IMR-90 (cell line): ENCODE results near the gene IQGAP2. TPM values are rescaled to one million over a fixed set of nuclear protein-coding genes. Genes with fewer than 3 reads are reported as not detected.

Experiments
- ATAC-seq: fragments of 200-7000 bp; cut with Tn5 transposase; 2 replicates; pipeline ENCODE4 v1.9.1; 2020; ENCODE audit warnings: low read depth, mild to moderate bottlenecking, moderate library complexity
- BruUV-seq: library from RNA; stranded (reverse); fragments of 400-500 nt; replicated peaks from 2 replicates; lab custom pipeline; 2021; lab: Mats Ljungman, UMichigan
- CTCF ChIA-PET: fragments of 300-600 bp; formaldehyde crosslinking; extraction: SDS; loops from one replicate; lab custom pipeline; 2021; ENCODE audit warnings: antibody characterized with exemption; lab: Yijun Ruan, JAX
- POLR2A ChIA-PET: fragments of 300-600 bp; sonication (Branson Sonifier 250); formaldehyde crosslinking; loops from one replicate; lab custom pipeline; 2022; ENCODE audit warnings: antibody characterized with exemption; ENCODE audit not compliant: unreplicated experiment; lab: Charles Lee
- DNase-seq: peaks from one replicate; pipeline ENCODE4 v3.0.0; 2013
- H2AFZ ChIP-seq: replicated peaks from 2 replicates; pipeline ENCODE3; 2013; ENCODE audit warnings: low read length, mild to moderate bottlenecking; ENCODE audit not compliant: poor library complexity
- H2AK5ac ChIP-seq: 2 replicates; pipeline ENCODE4 v1.6.1; 2013; ENCODE audit warnings: low read depth, low read length, inconsistent platforms
- H2AK9ac ChIP-seq: replicated peaks from 2 replicates; pipeline ENCODE3; 2013; ENCODE audit warnings: mild to moderate bottlenecking, low read depth, low read length, moderate library complexity; ENCODE audit not compliant: poor library complexity
- H2BK120ac ChIP-seq: 2 replicates; pipeline ENCODE4 v1.6.1; 2013; ENCODE audit warnings: low read depth, low read length, inconsistent platforms
- H2BK15ac ChIP-seq: 3 replicates; pipeline ENCODE4 v1.6.1; 2013; ENCODE audit warnings: low read depth, low read length, inconsistent platforms
- H2BK20ac ChIP-seq: 2 replicates; pipeline ENCODE4 v1.6.1; 2013; ENCODE audit warnings: low read depth, mild to moderate bottlenecking, inconsistent platforms, low read length, moderate library complexity
- H2BK5ac ChIP-seq: 2 replicates; pipeline ENCODE4 v1.6.1; 2013; ENCODE audit warnings: mild to moderate bottlenecking, low read depth, low read length, inconsistent platforms; ENCODE audit not compliant: poor library complexity, severe bottlenecking
- H3K14ac ChIP-seq: replicated peaks from 2 replicates; pipeline ENCODE4 v1.6.1; 2013; ENCODE audit warnings: low read depth, low read length, inconsistent platforms
- H3K18ac ChIP-seq: 2 replicates; pipeline ENCODE4 v1.6.1; 2013; ENCODE audit warnings: low read depth, low read length, control low read depth
- H3K23ac ChIP-seq: 2 replicates; pipeline ENCODE4 v1.6.1; 2013; ENCODE audit warnings: low read depth, low read length, inconsistent platforms
- H3K27ac ChIP-seq: 2 replicates; pipeline ENCODE4 v1.5.1; 2013; ENCODE audit warnings: mild to moderate bottlenecking, control low read depth, low read length; ENCODE audit not compliant: insufficient read depth
- H3K27me3 ChIP-seq: 2 replicates; pipeline ENCODE4 v1.6.1; 2013; ENCODE audit warnings: low read length; ENCODE audit not compliant: control insufficient read depth, insufficient read depth
- H3K36me3 ChIP-seq: 2 replicates; pipeline ENCODE4 v1.6.1; 2013; ENCODE audit warnings: low read length, mixed read lengths; ENCODE audit not compliant: control insufficient read depth, insufficient read depth
- H3K4ac ChIP-seq: 2 replicates; pipeline ENCODE4 v1.6.1; 2013; ENCODE audit warnings: low read depth, low read length, inconsistent platforms
- H3K4me1 ChIP-seq: 2 replicates; pipeline ENCODE4 v1.6.1; 2013; ENCODE audit warnings: low read length, mixed read lengths; ENCODE audit not compliant: control insufficient read depth, insufficient read depth
- H3K4me2 ChIP-seq: 2 replicates; pipeline ENCODE4 v1.6.1; 2013; ENCODE audit warnings: low read depth, mild to moderate bottlenecking, control low read depth, low read length, moderate library complexity
- H3K4me3 ChIP-seq: 2 replicates; pipeline ENCODE4 v1.5.1; 2013; ENCODE audit warnings: low read depth, mild to moderate bottlenecking, control low read depth, low read length, moderate library complexity; ENCODE audit not compliant: insufficient read depth
- H3K56ac ChIP-seq: 2 replicates; pipeline ENCODE4 v1.6.1; 2013; ENCODE audit warnings: low read length, inconsistent platforms; ENCODE audit not compliant: insufficient read depth; ENCODE audit errors: extremely low read depth
- H3K79me1 ChIP-seq, 2 experiments: 2 replicates each; pipeline ENCODE4 v1.6.1; 2013; ENCODE audit warnings: low read length in 2 of 2, inconsistent platforms in 1 of 2, low read depth in 1 of 2
- H3K9ac ChIP-seq: 2 replicates; pipeline ENCODE4 v1.6.1; 2013; ENCODE audit warnings: low read depth, low read length, control low read depth
- H3K9me1 ChIP-seq: 2 replicates; pipeline ENCODE4 v1.6.1; 2013; ENCODE audit warnings: low read length, inconsistent platforms; ENCODE audit not compliant: insufficient read depth
- H3K9me3 ChIP-seq: 2 replicates; pipeline ENCODE4 v1.6.1; 2013; ENCODE audit warnings: low read length; ENCODE audit not compliant: control insufficient read depth, insufficient read depth
- H4K20me1 ChIP-seq: 2 replicates; pipeline ENCODE4 v1.6.1; 2013; ENCODE audit warnings: low read length, inconsistent platforms; ENCODE audit not compliant: insufficient read depth
- H4K5ac ChIP-seq: 2 replicates; pipeline ENCODE4 v1.6.1; 2013; ENCODE audit warnings: mild to moderate bottlenecking, low read depth, low read length, control low read depth
- H4K8ac ChIP-seq, 2 experiments: 2 replicates each; pipeline ENCODE4 v1.6.1; 2013; ENCODE audit warnings: low read depth in 2 of 2, low read length in 2 of 2, control low read depth in 1 of 2, inconsistent platforms in 1 of 2
- H4K91ac ChIP-seq: 2 replicates; pipeline ENCODE4 v1.6.1; 2013; ENCODE audit warnings: low read depth, low read length, inconsistent platforms; ENCODE audit not compliant: insufficient read depth
- BHLHE40 ChIP-seq: fragments of 150-350 bp; IDR thresholded peaks from 2 replicates; pipeline ENCODE4 v1.6.1; 2016; ENCODE audit warnings: mild to moderate bottlenecking, low read depth, low read length
- CEBPB ChIP-seq: IDR thresholded peaks from 2 replicates; pipeline ENCODE4 v1.6.1; 2012; ENCODE audit warnings: low read depth, low read length, improper control_type of control experiment
- CHD1 ChIP-seq: IDR thresholded peaks from 2 replicates; pipeline ENCODE4 v1.6.1; 2012; ENCODE audit warnings: low read depth, low read length, improper control_type of control experiment
- MAFK ChIP-seq: IDR thresholded peaks from 2 replicates; pipeline ENCODE4 v1.6.1; 2012; ENCODE audit warnings: low read depth, low read length, improper control_type of control experiment
- MAZ ChIP-seq: IDR thresholded peaks from 2 replicates; pipeline ENCODE4 v1.6.1; 2012; ENCODE audit warnings: low read depth, mild to moderate bottlenecking, low read length, improper control_type of control experiment, moderate library complexity, borderline replicate concordance
- MXI1 ChIP-seq: IDR thresholded peaks from 2 replicates; pipeline ENCODE4 v1.6.1; 2012; ENCODE audit warnings: low read depth, mild to moderate bottlenecking, low read length, moderate library complexity, borderline replicate concordance
- POLR2A ChIP-seq: IDR thresholded peaks from 2 replicates; pipeline ENCODE4 v1.6.1; 2012; ENCODE audit warnings: mild to moderate bottlenecking, low read depth, low read length
- RAD21 ChIP-seq: IDR thresholded peaks from 2 replicates; pipeline ENCODE4 v1.6.1; 2012; ENCODE audit warnings: low read length, improper control_type of control experiment
- RFX5 ChIP-seq: IDR thresholded peaks from 2 replicates; pipeline ENCODE4 v1.8.0; 2012; ENCODE audit warnings: low read depth, mild to moderate bottlenecking, low read length, moderate library complexity
- SMC3 ChIP-seq: fragments of 150-350 bp; IDR thresholded peaks from 2 replicates; pipeline ENCODE4 v1.6.1; 2016; ENCODE audit warnings: low read depth, mild to moderate bottlenecking, antibody characterized with exemption, low read length, moderate library complexity
- dilution Hi-C: fragments of 300-500 bp; cut with HindIII; formaldehyde crosslinking; loops from one replicate; pipeline ENCODE4 v1.14.3; 2018; ENCODE audit warnings: low sequenced_read_pairs; ENCODE audit not compliant: unreplicated experiment
- in situ Hi-C: fragments of 300-500 bp; cut with MboI; formaldehyde crosslinking; loops from 3 replicates; pipeline ENCODE4 v1.14.3; 2019; ENCODE audit warnings: low sequenced_read_pairs, inconsistent platforms, mixed read lengths
- intact Hi-C: fragments of 100-400 bp; cut with micrococcal nuclease; formaldehyde crosslinking; loops from 2 replicates; pipeline ENCODE4 v1.10.0; 2022
- polyA plus RNA-seq, 3 experiments: library from polyadenylated mRNA; depleted of rRNA; stranded (reverse); fragments of >200 nt; gene quantifications; 2 replicates each; pipeline ENCODE4 v1.2.3, GENCODE V29; 2012; ENCODE audit warnings: low replicate concordance in 1 of 3
- total RNA-seq: library from RNA; depleted of rRNA; stranded (reverse); fragments of >200 nt; gene quantifications from 2 replicates; pipeline ENCODE4 v1.2.3, GENCODE V29; 2012
- TF ChIP-seq, protein P1 (sequence below): fragments of 150-350 bp; IDR thresholded peaks from 2 replicates; pipeline ENCODE4 v1.6.1; 2017; ENCODE audit warnings: mild to moderate bottlenecking, antibody characterized with exemption, low read length, low read depth

The IQGAP2 gene
- total and polyA plus RNA-seq, 2 of the 4 experiments (the other 2 are of a cell fraction), result 0.21 to 0.36 TPM

- in situ Hi-C loops, result no loop called here
Measured at GRCh38 chr5:76490960-76491359, 87.9 kb downstream of the IQGAP2 start.

More at GRCh38 chr5:76490960-76491359, 87.9 kb downstream of the IQGAP2 start:
- no peak overlapping the region for H2AK9ac ChIP-seq
- ATAC-seq, result no peak
- no peak overlapping the region for H4K5ac ChIP-seq
- peaks cover 6% of the 10 kb centered on the region for H3K27me3 ChIP-seq
- no peaks in the 10 kb centered on the region for H3K9me3 ChIP-seq
- no peaks in the 10 kb centered on the region for H3K9me1 ChIP-seq
- no peak overlapping the region for H2BK120ac ChIP-seq
- H3K36me3 ChIP-seq, result no peaks in the 10 kb centered on the region
- H2AK5ac ChIP-seq, result no peak overlapping the region
- CTCF ChIA-PET, result no interaction called here
- H2BK5ac ChIP-seq, result no peak overlapping the region
- H3K9ac ChIP-seq, result no peak overlapping the region
- H2AFZ ChIP-seq, result no peak overlapping the region
- H4K91ac ChIP-seq, result no peak overlapping the region
- no TSS peak for BruUV-seq
- dilution Hi-C loops, result no loop called here
- intact Hi-C loops, result no loop called here
- no peak overlapping the region for H3K4me2 ChIP-seq
- H4K20me1 ChIP-seq, result no peaks in the 10 kb centered on the region
- H3K79me1 ChIP-seq, result no peaks in the 10 kb centered on the region
- no peak overlapping the region for H3K27ac ChIP-seq
- no peak overlapping the region for H3K14ac ChIP-seq
- H2BK20ac ChIP-seq, result no peak overlapping the region
- H3K18ac ChIP-seq, result no peak overlapping the region
- TF ChIP-seq MAZ (no peak), SMC3 (no peak), MAFK (no peak), MXI1 (no peak), RFX5 (no peak), RAD21 (no peak), POLR2A (no peak), BHLHE40 (no peak), CHD1 (no peak), CEBPB (no peak)
- TF ChIP-seq, protein P1, sequence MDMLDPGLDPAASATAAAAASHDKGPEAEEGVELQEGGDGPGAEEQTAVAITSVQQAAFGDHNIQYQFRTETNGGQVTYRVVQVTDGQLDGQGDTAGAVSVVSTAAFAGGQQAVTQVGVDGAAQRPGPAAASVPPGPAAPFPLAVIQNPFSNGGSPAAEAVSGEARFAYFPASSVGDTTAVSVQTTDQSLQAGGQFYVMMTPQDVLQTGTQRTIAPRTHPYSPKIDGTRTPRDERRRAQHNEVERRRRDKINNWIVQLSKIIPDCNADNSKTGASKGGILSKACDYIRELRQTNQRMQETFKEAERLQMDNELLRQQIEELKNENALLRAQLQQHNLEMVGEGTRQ, result no peak
- H2BK15ac ChIP-seq, result no peak overlapping the region
- DNase-seq, result no peak
- no peak overlapping the region for H3K4me3 ChIP-seq
- H3K4ac ChIP-seq, result no peak overlapping the region
- no peaks in the 10 kb centered on the region for H3K4me1 ChIP-seq
- H3K56ac ChIP-seq, result no peak overlapping the region
- H4K8ac ChIP-seq, result no peak overlapping the region
- POLR2A ChIA-PET, result no interaction called here
- no peak overlapping the region for H3K23ac ChIP-seq
